ENCODE measurements around the gene ZNF683. TPM values are rescaled to one million over a fixed set of nuclear protein-coding genes. Genes with fewer than 3 reads are reported as not detected.
A peak's percentile ranks its signal among the peaks of the same experiment; 100 is the strongest.
"Not testable (repeated sequence)": the region's sequence is repeated elsewhere in the genome, so short reads cannot be mapped to it uniquely, and the experiment has no call there.

The ZNF683 gene
- total RNA-seq, 4 donors from 2014 or later, result 0.62 TPM; not detected in 3

DNA sequence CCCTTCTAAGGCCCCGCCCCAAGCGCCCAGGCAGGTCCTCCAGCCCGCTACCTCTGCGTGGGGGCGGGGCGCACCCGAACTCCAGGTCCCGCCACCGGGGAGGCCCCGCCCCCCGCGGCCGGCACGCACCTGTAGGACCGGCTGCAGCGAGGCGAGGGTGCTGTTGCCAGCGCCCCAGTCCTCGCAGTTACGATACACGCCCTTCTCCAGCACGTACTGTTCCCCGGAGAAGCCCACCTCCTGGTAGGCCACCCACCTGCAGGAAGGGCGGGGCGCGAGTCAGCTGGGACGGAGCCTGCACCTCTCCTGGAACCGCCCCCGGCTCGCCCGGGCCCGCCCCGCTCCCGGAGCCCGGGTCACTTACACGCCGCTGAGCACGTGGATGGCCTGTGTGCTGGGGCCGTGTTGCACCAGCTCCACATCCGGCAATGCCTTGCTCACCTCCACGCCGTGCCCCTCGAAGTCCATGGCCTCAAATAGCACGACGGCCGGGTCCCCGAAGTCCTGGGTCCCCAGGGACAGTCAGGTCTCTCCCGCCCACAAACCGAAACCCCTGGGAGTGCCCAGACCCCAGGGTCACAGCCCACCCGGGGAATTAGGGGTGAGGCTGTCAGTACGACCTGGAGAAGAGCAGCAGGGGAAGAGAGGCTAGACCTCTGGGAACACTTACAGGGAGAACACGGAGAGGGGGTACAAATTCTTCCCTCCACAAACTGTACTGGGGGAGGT lies 35.9 kb downstream of the ZNF683 start:
- Histone ChIP-seq H3K27me3 (peaks cover 66% of the 10 kb centered on the region), H3K4me1 (peaks cover 0 to 14% (median 3%) of the 10 kb centered on the region in 3 donors), H3K36me3 (no peaks in the 10 kb centered on the region), H3K9me3 (no peaks in the 10 kb centered on the region), H3K4me3 (peak overlapping the region; percentile 0 to 51), H3K27ac (no peak overlapping the region)
- 67% methylated on average over 2 of the region's 52 CpGs; no CpG with 5 or more reads in 1 of the 2 donors for WGBS, 2 donors (ENCODE audit: low coverage in 1 of 2)
- TF ChIP-seq EP300 (IDR thresholded peaks at IDR 0.05), result no peak
- no peak for TF ChIP-seq POLR2A (IDR thresholded peaks at IDR 0.05)
- TF ChIP-seq CTCF (IDR thresholded peaks at IDR 0.05), result no peak
- no peak for TF ChIP-seq POLR2AphosphoS5 (IDR thresholded peaks at IDR 0.05)
- peak; percentile 67 for ATAC-seq

GRCh38 chr1:26335774-26336476 lies 36.6 kb downstream of the ZNF683 start:
- ATAC-seq, result no peak
- WGBS, 2 donors (ENCODE audit: low coverage in 1 of 2), result 5 to 9% methylated on average over 9 to 17 of the region's 41 CpGs
- no peak overlapping the region for H3K27ac ChIP-seq
- H3K4me1 ChIP-seq, result peaks cover 0 to 14% (median 3%) of the 10 kb centered on the region in 3 donors
- no peaks in the 10 kb centered on the region for H3K36me3 ChIP-seq
- peaks cover 67% of the 10 kb centered on the region for H3K27me3 ChIP-seq
- no peaks in the 10 kb centered on the region for H3K9me3 ChIP-seq
- TF ChIP-seq POLR2AphosphoS5 (IDR thresholded peaks at IDR 0.05) (no peak), CTCF (IDR thresholded peaks at IDR 0.05) (no peak), POLR2A (IDR thresholded peaks at IDR 0.05) (no peak), EP300 (IDR thresholded peaks at IDR 0.05) (no peak)
- peak overlapping the region; percentile 0 to 51 for H3K4me3 ChIP-seq

- Histone ChIP-seq H3K4me1 (peaks cover 0 to 14% (median 3%) of the 10 kb centered on the region in 3 donors), H3K27me3 (peaks cover 87% of the 10 kb centered on the region)
- H3K27ac ChIP-seq, H3K36me3 ChIP-seq, ATAC-seq, H3K9me3 ChIP-seq, H3K4me3 ChIP-seq: not testable (repeated sequence)
- 85 to 100% methylated on average over 4 to 8 of the region's 8 CpGs for WGBS, 2 donors (ENCODE audit: low coverage in 1 of 2)
Observed at GRCh38 chr1:26333312-26333711, 39.2 kb downstream of the ZNF683 start.

- 87 to 89% methylated on average over 5 of the region's 5 CpGs for WGBS, 2 donors (ENCODE audit: low coverage in 1 of 2)
- Histone ChIP-seq H3K4me1 (no peaks in the 10 kb centered on the region), H3K36me3 (no peaks in the 10 kb centered on the region), H3K9me3 (no peaks in the 10 kb centered on the region), H3K27ac (no peak overlapping the region), H3K27me3 (peaks cover 86% of the 10 kb centered on the region), H3K4me3 (no peak overlapping the region)
- ATAC-seq, result no peak
- no peak for TF ChIP-seq POLR2A (IDR thresholded peaks at IDR 0.05)
- no peak for TF ChIP-seq EP300 (IDR thresholded peaks at IDR 0.05)
- TF ChIP-seq POLR2AphosphoS5 (IDR thresholded peaks at IDR 0.05), result no peak
- TF ChIP-seq CTCF (IDR thresholded peaks at IDR 0.05), result no peak
Observed at GRCh38 chr1:26330276-26330675, 42.3 kb downstream of the ZNF683 start.

- not testable (repeated sequence) for H3K36me3 ChIP-seq, H3K4me3 ChIP-seq, H3K27ac ChIP-seq, H3K4me1 ChIP-seq, H3K9me3 ChIP-seq, ATAC-seq
- 67% methylated on average over 1 of the region's 4 CpGs; no CpG with 5 or more reads in 1 of the 2 donors for WGBS, 2 donors (ENCODE audit: low coverage in 1 of 2)
- peaks cover 82% of the 10 kb centered on the region for H3K27me3 ChIP-seq
Observed at GRCh38 chr1:26329380-26329779, 43.2 kb downstream of the ZNF683 start.

- Histone ChIP-seq H3K4me1 (no peaks in the 10 kb centered on the region), H3K36me3 (no peaks in the 10 kb centered on the region), H3K27me3 (peaks cover 79% of the 10 kb centered on the region), H3K27ac (no peak overlapping the region), H3K4me3 (no peak overlapping the region), H3K9me3 (no peaks in the 10 kb centered on the region)
- TF ChIP-seq POLR2A (IDR thresholded peaks at IDR 0.05), result no peak
- WGBS, 2 donors (ENCODE audit: low coverage in 1 of 2), result 70 to 86% methylated on average over 4 to 7 of the region's 8 CpGs
- no peak for ATAC-seq
Observed at GRCh38 chr1:26328597-26328996, 44.0 kb downstream of the ZNF683 start.
